Hepatocyte (in vitro differentiated cells): Measurements from ENCODE around the gene TXNDC2.

ENCODE experiments used
- EZH2 ChIP-seq: fragments of 200-600 bp; sonication (generic); IDR thresholded peaks from 2 replicates; pipeline ENCODE4 v1.6.1; 2016; ENCODE audit warnings: antibody characterized with exemption, mild to moderate bottlenecking, borderline replicate concordance
- EZH2phosphoT487 ChIP-seq: fragments of 200-600 bp; sonication (generic); IDR thresholded peaks from one replicate; pipeline ENCODE4 v1.6.1; 2018; ENCODE audit warnings: antibody characterized with exemption, mild to moderate bottlenecking, low read depth, moderate library complexity; ENCODE audit not compliant: unreplicated experiment, severe bottlenecking
- TF ChIP-seq, protein P1 (sequence below): fragments of 200-600 bp; sonication (generic); IDR thresholded peaks from 2 replicates; pipeline ENCODE4 v1.5.1; 2016; ENCODE audit warnings: antibody characterized with exemption, mild to moderate bottlenecking; ENCODE audit not compliant: poor library complexity

DNA sequence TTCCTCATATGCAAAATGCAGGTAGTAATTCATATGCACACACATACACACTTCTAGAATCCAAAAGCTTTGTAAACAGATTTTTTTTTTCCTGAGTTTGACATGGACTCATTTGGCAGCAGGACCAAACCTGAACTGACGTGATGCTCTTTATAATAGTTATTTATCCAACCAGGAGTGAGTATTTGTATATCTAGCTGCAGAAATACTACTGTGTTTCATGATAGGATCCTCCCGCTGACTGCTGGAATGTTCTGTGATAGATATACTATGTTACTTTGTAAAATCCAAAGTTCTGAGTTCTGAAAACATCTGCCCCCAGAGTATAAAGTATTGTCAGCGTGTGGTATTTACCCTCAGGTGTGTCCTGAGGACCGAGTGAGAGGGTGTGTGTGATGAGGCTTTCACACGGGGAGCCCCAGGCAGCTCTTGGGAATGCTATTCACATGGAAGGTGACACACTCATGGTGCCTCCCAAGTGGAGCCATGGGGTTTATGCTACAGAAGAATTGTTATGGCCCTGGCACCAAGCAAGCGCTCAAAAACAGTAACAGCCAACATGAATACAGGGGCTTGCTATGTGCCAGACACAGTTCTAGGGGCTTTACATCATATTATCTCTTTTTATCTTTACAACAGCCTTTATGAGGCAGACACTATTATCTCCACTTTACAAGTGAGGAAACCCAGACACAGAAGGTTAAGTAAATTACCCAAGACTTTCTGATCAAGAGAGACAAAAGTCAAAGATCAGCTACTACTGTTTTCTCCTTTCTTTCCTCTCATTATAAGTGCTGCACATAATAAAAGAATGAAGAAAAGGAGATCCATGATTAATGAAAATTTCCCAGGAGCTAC is 16.7 kb upstream of the TXNDC2 start:
- TF ChIP-seq, protein P1, sequence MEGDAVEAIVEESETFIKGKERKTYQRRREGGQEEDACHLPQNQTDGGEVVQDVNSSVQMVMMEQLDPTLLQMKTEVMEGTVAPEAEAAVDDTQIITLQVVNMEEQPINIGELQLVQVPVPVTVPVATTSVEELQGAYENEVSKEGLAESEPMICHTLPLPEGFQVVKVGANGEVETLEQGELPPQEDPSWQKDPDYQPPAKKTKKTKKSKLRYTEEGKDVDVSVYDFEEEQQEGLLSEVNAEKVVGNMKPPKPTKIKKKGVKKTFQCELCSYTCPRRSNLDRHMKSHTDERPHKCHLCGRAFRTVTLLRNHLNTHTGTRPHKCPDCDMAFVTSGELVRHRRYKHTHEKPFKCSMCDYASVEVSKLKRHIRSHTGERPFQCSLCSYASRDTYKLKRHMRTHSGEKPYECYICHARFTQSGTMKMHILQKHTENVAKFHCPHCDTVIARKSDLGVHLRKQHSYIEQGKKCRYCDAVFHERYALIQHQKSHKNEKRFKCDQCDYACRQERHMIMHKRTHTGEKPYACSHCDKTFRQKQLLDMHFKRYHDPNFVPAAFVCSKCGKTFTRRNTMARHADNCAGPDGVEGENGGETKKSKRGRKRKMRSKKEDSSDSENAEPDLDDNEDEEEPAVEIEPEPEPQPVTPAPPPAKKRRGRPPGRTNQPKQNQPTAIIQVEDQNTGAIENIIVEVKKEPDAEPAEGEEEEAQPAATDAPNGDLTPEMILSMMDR = no peak
- TF ChIP-seq EZH2phosphoT487 (peak; percentile 56), EZH2 (no peak)
